ENCODE measurements around the gene NHEJ1.

GRCh38 chr2:219171231-219171651 is 10.6 kb upstream of the NHEJ1 start:
- TF ChIP-seq REST (IDR thresholded peaks at IDR 0.05; ENCODE audit: insufficient read depth in 1 of 2, low read depth in 2 of 2, low read length in 2 of 2) (no peak), POLR2AphosphoS5 (IDR thresholded peaks at IDR 0.05; ENCODE audit: low read depth, low read length) (no peak), FOXP2 (optimal IDR thresholded peaks at IDR 0.05; ENCODE audit: borderline replicate concordance, extremely low read depth, extremely low read length, insufficient read depth) (no peak), TAF1 (IDR thresholded peaks at IDR 0.05; ENCODE audit: borderline replicate concordance, insufficient read depth, low read length) (no peak)
